Left hindlimb (tissue), 1 donor: Measurements from ENCODE around the gene C10orf71.

Experiments
- DNase-seq: peaks from one replicate; pipeline ENCODE4 v3.0.0-alpha.2; 2018

C10orf71 gene

GRCh38 chr10:49362596-49363260 lies 63.8 kb downstream of the C10orf71 start:
- no peak for DNase-seq

DNA sequence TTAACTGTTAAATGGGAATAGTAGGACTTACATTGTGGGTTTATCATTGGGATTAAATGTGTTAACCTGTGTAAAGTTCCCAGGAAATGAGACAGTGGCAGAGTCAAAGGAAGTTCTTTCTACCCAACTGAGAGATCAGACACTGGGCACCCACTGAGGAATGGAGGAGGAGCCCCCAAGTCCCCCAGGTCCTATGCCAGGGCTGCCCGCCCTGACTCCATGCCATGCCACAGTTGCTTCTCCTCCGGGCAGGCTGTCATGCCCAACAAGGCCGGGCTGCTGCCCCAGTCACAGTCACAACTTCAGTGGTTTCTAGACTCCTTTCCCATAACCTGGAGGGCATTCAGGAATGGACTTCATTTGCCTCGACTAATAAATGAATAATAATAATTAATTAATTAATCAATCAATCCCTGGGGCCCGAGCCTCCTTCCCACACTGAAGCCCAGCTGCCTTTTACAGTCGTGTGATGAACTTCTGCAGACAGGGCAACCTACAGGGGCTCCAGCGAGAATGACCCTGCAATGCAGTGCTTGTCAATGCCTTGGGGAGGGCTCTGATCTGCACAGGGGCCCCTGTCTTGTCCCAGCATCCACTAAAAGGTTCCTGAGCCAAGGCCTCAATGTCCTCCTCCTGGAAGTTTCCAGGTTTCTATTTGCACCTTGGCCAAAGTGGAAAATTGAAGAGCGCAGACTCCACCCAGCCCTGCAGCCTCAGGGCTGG lies 64.5 kb downstream of the C10orf71 start:
- DNase-seq = no peak

- no peak for DNase-seq
These were observed 65.1 kb downstream of the C10orf71 start for GRCh38 chr10:49364051-49364450.

DNA sequence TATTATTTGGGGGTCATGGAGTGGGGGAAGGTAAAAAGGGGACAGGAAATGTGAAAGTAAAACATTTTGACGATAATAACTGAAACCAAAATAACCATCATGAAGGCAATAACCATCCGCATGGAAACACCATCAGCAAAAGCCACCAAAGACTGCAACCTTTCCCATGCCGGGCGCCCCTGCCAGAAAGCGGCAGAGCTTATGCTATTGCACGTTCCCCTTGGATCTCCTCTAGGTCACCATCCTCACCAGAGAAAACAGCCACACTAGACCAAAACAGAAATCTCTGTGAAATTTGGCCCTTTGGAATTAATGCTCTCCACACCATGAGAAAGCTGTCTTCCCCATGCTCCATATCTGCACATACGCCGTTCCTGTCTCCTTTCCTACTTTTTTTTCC lies 65.8 kb downstream of the C10orf71 start:
- DNase-seq = no peak

GRCh38 chr10:49365275-49365674 lies 66.3 kb downstream of the C10orf71 start:
- no peak for DNase-seq

- no peak for DNase-seq
These were observed 66.9 kb downstream of the C10orf71 start for GRCh38 chr10:49365675-49366415.

DNA sequence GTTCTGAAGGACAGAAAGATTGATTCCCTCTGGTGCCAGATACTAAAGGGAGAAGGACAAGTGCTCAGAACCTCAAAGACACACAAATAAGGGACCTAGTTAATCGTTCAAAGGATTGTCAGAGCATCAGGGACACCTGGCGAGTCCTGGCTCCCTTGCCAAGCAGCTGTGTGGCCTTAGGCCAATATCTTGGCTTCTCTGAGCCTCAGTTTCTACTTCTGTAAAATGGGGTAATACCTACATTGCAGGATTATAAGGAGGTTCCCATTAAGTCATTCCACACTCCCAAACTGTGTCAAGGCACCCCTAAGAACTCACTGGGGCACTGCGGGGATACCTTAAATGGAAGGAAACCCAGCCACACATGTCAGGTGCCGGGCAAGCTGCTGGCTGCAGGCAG lies 67.5 kb downstream of the C10orf71 start:
- DNase-seq = no peak

GRCh38 chr10:49367600-49367999 lies 68.6 kb downstream of the C10orf71 start:
- DNase-seq = no peak

DNA sequence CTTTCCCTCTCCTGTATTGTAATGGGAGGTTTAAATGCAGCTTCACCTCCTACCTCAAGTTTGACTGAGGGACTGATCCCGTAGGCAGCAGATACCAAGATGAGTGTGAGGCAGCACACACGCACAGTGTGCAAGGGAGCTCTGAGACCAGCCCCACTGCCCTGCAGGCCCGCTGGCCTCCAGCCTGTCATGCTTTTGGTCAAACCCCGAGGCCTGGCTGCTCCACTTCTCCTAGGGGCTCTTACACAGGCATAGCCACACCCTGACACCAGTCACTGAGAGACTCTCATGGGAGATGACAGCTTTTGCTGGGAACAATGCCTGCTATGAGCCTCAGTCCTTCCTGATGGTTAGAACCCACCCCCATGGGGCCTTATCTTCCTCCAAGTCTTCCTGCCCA lies 69.3 kb downstream of the C10orf71 start:
- no peak for DNase-seq

- DNase-seq = no peak
These were observed 70.5 kb downstream of the C10orf71 start for GRCh38 chr10:49369216-49370162.

DNA sequence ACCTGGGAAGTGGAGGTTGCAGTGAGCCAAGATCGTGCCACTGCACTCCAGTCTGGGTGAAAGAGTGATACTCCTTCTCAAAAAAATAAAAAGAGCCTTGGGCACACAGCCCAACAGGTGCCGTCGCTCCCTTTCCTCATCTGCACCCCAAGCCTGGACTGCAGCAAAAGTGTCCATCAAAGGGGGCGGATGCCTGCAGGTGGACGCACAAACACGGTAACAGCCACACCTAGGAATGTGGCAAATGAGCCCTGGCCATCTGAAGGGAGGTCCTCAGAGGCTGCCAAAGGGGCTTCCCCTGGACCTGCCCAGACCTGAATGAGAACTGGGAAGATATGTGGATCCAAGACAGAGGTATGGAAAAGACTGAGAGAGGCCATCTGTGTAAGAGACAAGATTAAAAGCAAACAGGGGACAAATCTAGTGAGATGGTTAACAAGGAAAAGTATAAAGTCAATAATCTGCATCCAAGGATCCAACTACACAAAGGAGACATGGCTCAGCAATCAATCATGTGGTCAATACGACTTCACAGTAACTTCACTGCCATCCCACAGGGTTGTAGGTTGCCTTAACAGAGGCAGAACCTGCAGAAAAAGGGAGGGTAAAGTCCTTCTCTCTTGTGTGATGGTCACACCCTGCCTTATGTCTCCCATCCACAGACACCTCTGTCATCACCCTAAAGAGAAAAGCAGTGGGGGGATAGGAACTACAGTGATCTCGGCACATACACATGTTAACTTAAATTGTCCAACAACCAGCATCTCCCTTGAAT lies 71.5 kb downstream of the C10orf71 start:
- DNase-seq = no peak

DNA sequence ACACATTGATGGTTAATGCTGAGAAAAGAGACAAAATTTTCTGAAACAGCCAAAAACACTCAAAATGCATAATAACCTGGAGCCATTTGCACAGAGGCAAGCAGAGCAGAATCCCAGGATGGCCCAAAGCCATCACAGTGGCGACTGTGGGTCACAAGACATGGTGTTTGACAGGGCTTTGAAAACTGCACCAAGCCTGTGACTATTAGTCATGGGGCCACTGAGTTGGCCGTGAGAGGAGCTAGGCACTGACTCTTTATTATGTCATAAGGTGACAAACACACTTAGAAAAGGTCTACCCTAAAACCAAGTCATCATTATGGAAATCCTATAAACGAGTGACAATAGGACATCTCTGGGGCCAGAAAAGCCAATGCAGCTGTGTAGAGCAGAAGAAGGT lies 73.0 kb downstream of the C10orf71 start:
- no peak for DNase-seq

DNA sequence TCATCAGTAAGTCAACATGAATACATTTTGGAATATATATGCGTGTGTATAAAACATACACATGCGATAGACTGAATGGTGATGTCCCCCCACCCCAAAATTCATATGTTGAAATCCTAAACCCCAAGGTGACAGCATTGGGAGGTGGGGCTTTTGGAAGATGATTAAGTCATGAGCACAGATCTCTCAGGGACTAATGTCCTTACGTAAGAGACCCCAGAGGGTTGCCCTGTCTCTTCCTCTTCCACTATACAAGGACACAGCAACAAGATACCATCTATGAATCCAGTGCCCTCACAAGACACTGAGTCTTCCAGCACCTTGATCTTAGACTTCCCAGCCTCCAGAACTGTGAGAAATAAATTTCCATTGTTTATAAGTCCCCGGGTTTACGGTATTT lies 74.4 kb downstream of the C10orf71 start:
- DNase-seq = no peak

- DNase-seq = no peak
These were observed 75.8 kb downstream of the C10orf71 start for GRCh38 chr10:49374740-49375139.

GRCh38 chr10:49375611-49376010 lies 76.6 kb downstream of the C10orf71 start:
- no peak for DNase-seq
